NCI-H446 treated with DMSO at 0.1 percent for 48 hours (cell line): ENCODE data around the gene LRRC36.

ENCODE experiments used
- DNase-seq: peaks from one replicate; lab custom pipeline; 2025; lab: John Stamatoyannopoulos, UW

LRRC36 gene

GRCh38 chr16:67326472-67327309, at the start of gene LRRC36, which contains the start of gene KCTD19:
Gene LRRC36 (plus strand): TSS chr16:67326815. CDS start chr16:67326863, 48 bp downstream.
Gene KCTD19 (minus strand): TSS chr16:67326741. CDS start chr16:67326707, 34 bp downstream.
- DNase-seq, result no peak

GRCh38 chr16:67277294-67277998, 49.2 kb upstream of the LRRC36 start:
- peak; percentile 57 for DNase-seq

GRCh38 chr16:67277999-67278772, 48.4 kb upstream of the LRRC36 start:
- DNase-seq, result peak; percentile 43

- no peak for DNase-seq
Observed at GRCh38 chr16:67278773-67279295, 47.8 kb upstream of the LRRC36 start.

- DNase-seq, result peak; percentile 52
Observed at GRCh38 chr16:67279296-67280089, 47.1 kb upstream of the LRRC36 start, which contains the start of gene PLEKHG4. Gene PLEKHG4 (plus strand): TSS chr16:67279532. CDS start chr16:67280045, 513 bp downstream.

GRCh38 chr16:67280090-67281015, 46.3 kb upstream of the LRRC36 start:
- DNase-seq, result no peak

GRCh38 chr16:67281536-67282446, 44.8 kb upstream of the LRRC36 start:
- no peak for DNase-seq

GRCh38 chr16:67282447-67282805, 44.2 kb upstream of the LRRC36 start:
- DNase-seq, result no peak

GRCh38 chr16:67283039-67283825, 43.4 kb upstream of the LRRC36 start:
- DNase-seq, result no peak

- no peak for DNase-seq
Observed at GRCh38 chr16:67283826-67284555, 42.6 kb upstream of the LRRC36 start.

- no peak for DNase-seq
Observed at GRCh38 chr16:67284699-67285646, 41.6 kb upstream of the LRRC36 start.

GRCh38 chr16:67286441-67287235, 40.0 kb upstream of the LRRC36 start:
- no peak for DNase-seq

- no peak for DNase-seq
Observed at GRCh38 chr16:67287960-67288359, 38.7 kb upstream of the LRRC36 start.

- no peak for DNase-seq
Observed at GRCh38 chr16:67291461-67291860, 35.2 kb upstream of the LRRC36 start.

GRCh38 chr16:67294171-67294757, 32.4 kb upstream of the LRRC36 start:
- no peak for DNase-seq
